K562 (cell line): ENCODE results near the gene LECT2. TPM values are rescaled to one million over a fixed set of nuclear protein-coding genes. Genes with fewer than 3 reads are reported as not detected.

Experiments used
- ATAC-seq: fragments of 200-7000 bp; cut with Tn5 transposase; 3 replicates; pipeline ENCODE4 v1.9.1; 2020; ENCODE audit warnings: moderate library complexity
- BruUV-seq: library from RNA; stranded (reverse); fragments of 400-500 nt; replicated peaks from 2 replicates; lab custom pipeline; 2021; lab: Mats Ljungman, UMichigan
- CTCF ChIA-PET: fragments of 300-600 bp; formaldehyde crosslinking; extraction: SDS; loops from one replicate; lab custom pipeline; 2021; ENCODE audit warnings: low intra/inter-chr PET ratio; lab: Yijun Ruan, JAX
- POLR2A ChIA-PET: fragments of 300-600, 350-650 bp; sonication (Branson Sonifier 250); formaldehyde crosslinking; extraction: SDS; loops from one replicate; lab custom pipeline; 2021; ENCODE audit warnings: antibody characterized with exemption, inconsistent platforms; lab: Yijun Ruan, JAX
- DNase-seq, 4 experiments: peaks; one replicate each; pipeline versions ENCODE4 v3.0.0 to v3.0.0-alpha.2; 2011 to 2018; ENCODE audit warnings: low spot score in 3 of 4, mixed read lengths in 3 of 4; ENCODE audit errors: extremely low read depth in 1 of 4
- FAIRE-seq: peaks from 2 replicates; lab custom pipeline; 2011; peaks lifted over from hg19 to GRCh38; lab: Jason Lieb, UNC
- H2AFZ ChIP-seq: 2 replicates; pipeline ENCODE4 v1.6.0; 2011; ENCODE audit warnings: low read depth, low read length, control low read depth, inconsistent platforms
- H3K27ac ChIP-seq: fragments of 200-600 bp; 3 replicates; pipeline ENCODE4 v1.8.0; 2011; ENCODE audit warnings: low read depth, mild to moderate bottlenecking, control low read depth, inconsistent platforms, low read length, moderate library complexity, mixed read lengths; ENCODE audit errors: extremely low read depth
- H3K27me3 ChIP-seq, 2 experiments: fragments of 300-600 bp in 1 of 2; 2 replicates in 1 of 2; 3 replicates in 1 of 2; pipeline versions ENCODE4 v1.6.0 to v1.8.0; 2011; ENCODE audit warnings: inconsistent platforms in 2 of 2, low read length in 2 of 2, mild to moderate bottlenecking in 1 of 2, mixed read lengths in 1 of 2, moderate library complexity in 1 of 2; ENCODE audit not compliant: control insufficient read depth in 2 of 2, insufficient read depth in 2 of 2
- H3K36me3 ChIP-seq: fragments of 300-600 bp; 3 replicates; pipeline ENCODE4 v1.8.0; 2011; ENCODE audit warnings: mild to moderate bottlenecking, low read length, inconsistent platforms; ENCODE audit not compliant: control insufficient read depth, insufficient read depth
- H3K4me1 ChIP-seq, 2 experiments: fragments of 200-600 bp in 1 of 2; replicated peaks in 1 of 2; 2 replicates in 1 of 2; 3 replicates in 1 of 2; pipeline versions ENCODE4 v1.5.1 to v1.8.0; 2011; ENCODE audit warnings: inconsistent platforms in 2 of 2, low read length in 2 of 2, mild to moderate bottlenecking in 1 of 2, mixed read lengths in 1 of 2, moderate library complexity in 1 of 2; ENCODE audit not compliant: control insufficient read depth in 2 of 2, insufficient read depth in 2 of 2
- H3K4me2 ChIP-seq: 2 replicates; pipeline ENCODE4 v1.6.1; 2011; ENCODE audit warnings: low read length, control low read depth, inconsistent platforms, mixed read lengths; ENCODE audit not compliant: insufficient read depth
- H3K4me3 ChIP-seq: fragments of 200-600 bp; sonication (generic), shearing (Covaris generic); 2 replicates; pipeline ENCODE4 v1.5.1; 2016; ENCODE audit warnings: control low read depth, inconsistent platforms
- H3K79me2 ChIP-seq: fragments of 200-600 bp; 3 replicates; pipeline ENCODE4 v1.8.0; 2011; ENCODE audit warnings: low read length, inconsistent platforms; ENCODE audit not compliant: control insufficient read depth, insufficient read depth
- H3K9ac ChIP-seq, 2 experiments: 2 replicates each; pipeline versions ENCODE4 v1.6.0 to v1.6.1; 2011; ENCODE audit warnings: low read depth in 2 of 2, low read length in 2 of 2, control low read depth in 1 of 2, inconsistent platforms in 1 of 2, mild to moderate bottlenecking in 1 of 2, mixed read lengths in 1 of 2; ENCODE audit not compliant: insufficient read depth in 1 of 2
- H3K9me1 ChIP-seq: one replicate; pipeline ENCODE4 v1.6.0; 2011; ENCODE audit warnings: inconsistent platforms, mild to moderate bottlenecking, low read length, moderate library complexity; ENCODE audit not compliant: control insufficient read depth, insufficient read depth
- H3K9me3 ChIP-seq: replicated peaks from 2 replicates; pipeline ENCODE4 v1.5.1; 2011; ENCODE audit warnings: low read depth, low read length, inconsistent platforms; ENCODE audit not compliant: control insufficient read depth, insufficient read depth
- H4K20me1 ChIP-seq: replicated peaks from 2 replicates; pipeline ENCODE4 v1.6.1; 2011; ENCODE audit warnings: low read length, inconsistent platforms, mixed read lengths; ENCODE audit not compliant: control insufficient read depth, insufficient read depth
- ATF1 ChIP-seq, 2 experiments: fragments of 450-650 bp in 1 of 2; IDR thresholded peaks; 2 replicates each; pipeline ENCODE4 v1.6.1; 2016; ENCODE audit warnings: missing compliant biosample characterization in 1 of 2, missing genetic modification characterization in 1 of 2
- ELF1 ChIP-seq: fragments of 200-800 bp; sonication (Bioruptor generic); IDR thresholded peaks from 2 replicates; pipeline ENCODE4 v1.6.1; 2016; ENCODE audit warnings: missing genetic modification characterization, missing compliant biosample characterization
- FOXP1 ChIP-seq: sonication (generic); formaldehyde crosslinking; IDR thresholded peaks from 2 replicates; pipeline ENCODE4 v1.8.0; 2022; ENCODE audit warnings: mild to moderate bottlenecking, missing genetic modification reagents
- MXI1 ChIP-seq: IDR thresholded peaks from 2 replicates; pipeline ENCODE4 v1.6.1; 2011; ENCODE audit warnings: low read depth, mild to moderate bottlenecking, improper control_type of control experiment, low read length
- PHF20 ChIP-seq: fragments of 450-650 bp; IDR thresholded peaks from 2 replicates; pipeline ENCODE4 v1.6.1; 2018; ENCODE audit not compliant: partially characterized antibody
- REST ChIP-seq, 2 experiments: fragments of 450-650 bp; formaldehyde crosslinking in 1 of 2; IDR thresholded peaks; 2 replicates each; pipeline versions ENCODE4 v1.4.0 to v1.6.1; 2014 to 2020; ENCODE audit warnings: mild to moderate bottlenecking in 2 of 2, borderline replicate concordance in 1 of 2, low read depth in 1 of 2
- ZNF395 ChIP-seq: fragments of 200-800 bp; sonication (Bioruptor generic); IDR thresholded peaks from 2 replicates; pipeline ENCODE4 v1.6.1; 2017; ENCODE audit warnings: missing genetic modification characterization, missing compliant biosample characterization
- WGBS: fragments of 100-300 bp; shearing (Covaris generic); methylation state at CpG from one replicate; pipeline ENCODE4 v1.1.6; 2016; ENCODE audit warnings: low coverage, mixed read lengths; ENCODE audit not compliant: insufficient coverage; ENCODE audit errors: missing lambda C conversion rate; 5-methylcytosine and 5-hydroxymethylcytosine counted together
- in situ Hi-C: fragments of 300-500 bp; cut with MboI; formaldehyde crosslinking; loops from 4 replicates; pipeline ENCODE4 v1.15.0; 2018; ENCODE audit warnings: inconsistent platforms, mixed read lengths
- intact Hi-C: fragments of 100-400 bp; cut with micrococcal nuclease; formaldehyde crosslinking; loops from 2 replicates; pipeline ENCODE4 v1.14.2; 2022
- polyA plus RNA-seq, 8 experiments: library from polyadenylated mRNA; depleted of rRNA in 4 of 8; stranded (reverse) in 5 of 8; unstranded in 3 of 8; fragments of >200 nt; fragmentation: Nextera tagmentation in 2 of 8; fragmentation: Illumina TruSeq in 1 of 8; extraction: Ambion mirVana in 2 of 8; extraction: Trizol in 1 of 8; gene quantifications; 2 replicates each; pipeline versions ENCODE4 v1.2.1 to v1.2.3, GENCODE V29; 2011 to 2014; ENCODE audit warnings: inconsistent platforms in 1 of 8, missing spikeins in 1 of 8
- total RNA-seq, 7 experiments: library from RNA; depleted of rRNA in 6 of 7; stranded (reverse); fragments of >200 nt in 6 of 7; fragmentation: Illumina TruSeq in 2 of 7; extraction: Trizol in 2 of 7; gene quantifications; 2 replicates each; pipeline versions ENCODE4 v1.2.1 to v1.2.3, GENCODE V29; 2011 to 2021; ENCODE audit warnings: low replicate concordance in 1 of 7

Gene LECT2
- total and polyA plus RNA-seq, 9 of the 15 experiments (the other 6 are each of a cell fraction or from before 2014, with no cell fraction given) = not detected

GRCh38 chr5:135998889-135999288, 44.1 kb upstream of the LECT2 start:
- Histone ChIP-seq H3K4me1 (no peaks in the 10 kb centered on the region), H3K27me3 (peaks cover 14 to 37% of the 10 kb centered on the region in 2 experiments; a peak in 4 of 5 replicates), H3K27ac (no peak overlapping the region), H3K9me1 (no peaks in the 10 kb centered on the region), H2AFZ (no peak overlapping the region), H3K4me3 (no peak overlapping the region), H3K79me2 (no peaks in the 10 kb centered on the region), H3K36me3 (no peaks in the 10 kb centered on the region), H4K20me1 (no peaks in the 10 kb centered on the region), H3K4me2 (no peak overlapping the region), H3K9me3 (no peaks in the 10 kb centered on the region), H3K9ac (no peak overlapping the region)
- CTCF ChIA-PET = no interaction called here
- WGBS = under 1% methylated on average over 6 of the region's 6 CpGs
- FAIRE-seq (no peak), DNase-seq (no peak), ATAC-seq (no peak)
- intact Hi-C loops = no loop called here
- POLR2A ChIA-PET = interaction anchor here (0.6 kb wide), 1 partner anchor 9 kb away, joined by 4 read pairs; no protein-coding TSS in a partner anchor
- in situ Hi-C loops = no loop called here
- BruUV-seq = no TSS peak
- TF ChIP-seq MXI1 (no peak), ATF1 (CRISPR knock-in tag; IDR thresholded peaks at IDR 0.05) (no peak), ATF1 (tag; IDR thresholded peaks at IDR 0.05) (no peak), FOXP1 (no peak), PHF20 (no peak), REST (IDR thresholded peaks at IDR 0.05; ENCODE audit: borderline replicate concordance) (no peak), REST (CRISPR knock-in tag; IDR thresholded peaks at IDR 0.05; ENCODE audit: low read depth) (no peak), ELF1 (tag) (no peak), ZNF395 (CRISPR knock-in tag) (no peak)
